H1 (cell line): ENCODE data around the gene PTPN7. TPM values are rescaled to one million over a fixed set of nuclear protein-coding genes. Genes with fewer than 3 reads are reported as not detected.

Source experiments
- CTCF ChIA-PET: fragments of 300-600 bp; sonication (Branson Sonifier 250); formaldehyde crosslinking; loops from one replicate; lab custom pipeline; 2021; ENCODE audit not compliant: partially characterized antibody; lab: Charles Lee
- POLR2A ChIA-PET: fragments of 300-600 bp; sonication (Branson Sonifier 250); formaldehyde crosslinking; loops from one replicate; lab custom pipeline; 2021; ENCODE audit warnings: inconsistent platforms; ENCODE audit not compliant: partially characterized antibody; lab: Charles Lee
- DNase-seq, 2 experiments: peaks; one replicate each; pipeline versions ENCODE4 v3.0.0 to v3.0.0-alpha.2; 2010 to 2022; ENCODE audit warnings: low spot score in 2 of 2, low read depth in 1 of 2, mixed read lengths in 1 of 2
- FAIRE-seq: peaks from 2 replicates; lab custom pipeline; 2011; peaks lifted over from hg19 to GRCh38; lab: Jason Lieb, UNC
- H2AFZ ChIP-seq: 2 replicates; pipeline ENCODE4 v1.8.1; 2012; ENCODE audit warnings: low read length, inconsistent platforms
- H2AK5ac ChIP-seq: 2 replicates; pipeline ENCODE4 v1.6.1; 2013; ENCODE audit warnings: low read depth, low read length
- H2BK120ac ChIP-seq: replicated peaks from 2 replicates; pipeline ENCODE3; 2013; ENCODE audit warnings: low read depth, low read length, inconsistent platforms
- H2BK12ac ChIP-seq: 2 replicates; pipeline ENCODE4 v1.6.1; 2013; ENCODE audit warnings: low read depth, low read length
- H2BK15ac ChIP-seq: 2 replicates; pipeline ENCODE4 v1.6.1; 2013; ENCODE audit warnings: low read length
- H2BK20ac ChIP-seq: 2 replicates; pipeline ENCODE4 v1.6.1; 2013; ENCODE audit warnings: low read length
- H2BK5ac ChIP-seq: 2 replicates; pipeline ENCODE4 v1.6.1; 2013; ENCODE audit warnings: low read depth, low read length
- H3K14ac ChIP-seq: 2 replicates; pipeline ENCODE4 v1.6.1; 2013; ENCODE audit warnings: inconsistent platforms; ENCODE audit not compliant: insufficient read length
- H3K18ac ChIP-seq: 2 replicates; pipeline ENCODE4 v1.6.1; 2013; ENCODE audit warnings: low read length; ENCODE audit errors: extremely low read depth
- H3K23ac ChIP-seq: 2 replicates; pipeline ENCODE4 v1.6.1; 2013; ENCODE audit warnings: inconsistent platforms; ENCODE audit not compliant: insufficient read length
- H3K23me2 ChIP-seq: 2 replicates; pipeline ENCODE4 v1.6.1; 2013; ENCODE audit warnings: low read depth, low read length
- H3K27ac ChIP-seq: 2 replicates; pipeline ENCODE4 v1.6.1; 2011; ENCODE audit warnings: low read depth, low read length, inconsistent platforms
- H3K27me3 ChIP-seq, 4 experiments: replicated peaks in 1 of 4; 1 replicate in 1 of 4; 2 replicates in 3 of 4; pipeline versions ENCODE4 v1.6.1 to v1.8.1; 2011 to 2013; ENCODE audit warnings: low read length in 3 of 4, mild to moderate bottlenecking in 3 of 4, inconsistent platforms in 2 of 4, mixed read lengths in 2 of 4, moderate library complexity in 1 of 4; ENCODE audit not compliant: control insufficient read depth in 3 of 4, insufficient read depth in 3 of 4; ENCODE audit errors: extremely low read depth in 1 of 4
- H3K36me3 ChIP-seq, 4 experiments: 2 replicates each; pipeline versions ENCODE4 v1.6.1 to v1.8.1; 2011 to 2013; ENCODE audit warnings: mild to moderate bottlenecking in 4 of 4, low read length in 3 of 4, moderate library complexity in 2 of 4, control low read depth in 1 of 4, inconsistent platforms in 1 of 4; ENCODE audit not compliant: insufficient read depth in 4 of 4, control insufficient read depth in 2 of 4
- H3K4ac ChIP-seq: replicated peaks from 2 replicates; pipeline ENCODE3; 2013; ENCODE audit warnings: low read length, low read depth, mixed read lengths, inconsistent platforms; ENCODE audit not compliant: insufficient read length
- H3K4me1 ChIP-seq, 4 experiments: replicated peaks in 1 of 4; 1 replicate in 1 of 4; 2 replicates in 3 of 4; pipeline versions ENCODE4 v1.6.1 to v1.8.1; 2011 to 2013; ENCODE audit warnings: low read length in 3 of 4, inconsistent platforms in 2 of 4, mixed read lengths in 1 of 4; ENCODE audit not compliant: insufficient read depth in 4 of 4, control insufficient read depth in 3 of 4
- H3K4me2 ChIP-seq, 2 experiments: 2 replicates each; pipeline versions ENCODE4 v1.6.1 to v1.8.1; 2011 to 2013; ENCODE audit warnings: low read depth in 2 of 2, low read length in 2 of 2, control low read depth in 1 of 2, inconsistent platforms in 1 of 2, mild to moderate bottlenecking in 1 of 2; ENCODE audit not compliant: insufficient read depth in 1 of 2
- H3K4me3 ChIP-seq, 4 experiments: fragments of 200-600, 300-600 bp in 1 of 4; sonication (generic), shearing (Covaris generic), sonication (Bioruptor Twin) in 1 of 4; 2 replicates each; pipeline versions ENCODE4 v1.5.1 to v1.8.1; 2011 to 2016; ENCODE audit warnings: low read length in 4 of 4, low read depth in 3 of 4, control low read depth in 2 of 4, inconsistent platforms in 2 of 4, mild to moderate bottlenecking in 2 of 4, mixed read lengths in 1 of 4, moderate library complexity in 1 of 4; ENCODE audit not compliant: insufficient read depth in 2 of 4; ENCODE audit errors: extremely low read depth in 1 of 4
- H3K56ac ChIP-seq: replicated peaks from 2 replicates; pipeline ENCODE3; 2013; ENCODE audit warnings: low read depth, mild to moderate bottlenecking, mixed read lengths, low read length, inconsistent platforms; ENCODE audit not compliant: insufficient read length
- H3K79me1 ChIP-seq: 2 replicates; pipeline ENCODE4 v1.6.1; 2013; ENCODE audit warnings: low read depth, low read length, control low read depth
- H3K79me2 ChIP-seq, 2 experiments: 2 replicates each; pipeline versions ENCODE4 v1.6.1 to v1.8.1; 2012 to 2013; ENCODE audit warnings: low read length in 2 of 2, mild to moderate bottlenecking in 2 of 2, inconsistent platforms in 1 of 2; ENCODE audit not compliant: insufficient read depth in 2 of 2, control insufficient read depth in 1 of 2
- H3K9ac ChIP-seq, 4 experiments: replicated peaks in 1 of 4; 1 replicate in 1 of 4; 2 replicates in 3 of 4; pipeline versions ENCODE4 v1.6.1 to v1.8.1; 2011 to 2013; ENCODE audit warnings: low read depth in 3 of 4, low read length in 3 of 4, control low read depth in 2 of 4, mild to moderate bottlenecking in 2 of 4, moderate library complexity in 2 of 4, inconsistent platforms in 1 of 4; ENCODE audit errors: extremely low read depth in 1 of 4
- H3K9me3 ChIP-seq, 2 experiments: 2 replicates each; pipeline versions ENCODE4 v1.6.1 to v1.8.1; 2012 to 2013; ENCODE audit warnings: mild to moderate bottlenecking in 2 of 2, moderate library complexity in 2 of 2, control low read depth in 1 of 2, inconsistent platforms in 1 of 2, low read depth in 1 of 2, low read length in 1 of 2, mixed read lengths in 1 of 2; ENCODE audit not compliant: insufficient read depth in 2 of 2
- H4K20me1 ChIP-seq, 2 experiments: replicated peaks in 1 of 2; 2 replicates each; pipeline versions ENCODE3 to v1.8.1; 2011 to 2013; ENCODE audit warnings: inconsistent platforms in 2 of 2, low read length in 2 of 2, mild to moderate bottlenecking in 1 of 2; ENCODE audit not compliant: insufficient read depth in 2 of 2, control insufficient read depth in 1 of 2
- H4K5ac ChIP-seq: 2 replicates; pipeline ENCODE4 v1.6.1; 2013; ENCODE audit warnings: low read length, low read depth, mixed read lengths, inconsistent platforms; ENCODE audit not compliant: insufficient read length
- H4K8ac ChIP-seq: 2 replicates; pipeline ENCODE4 v1.8.0; 2013; ENCODE audit warnings: mild to moderate bottlenecking, moderate library complexity, low read length, inconsistent platforms; ENCODE audit not compliant: insufficient read depth; ENCODE audit errors: extremely low read depth
- H4K91ac ChIP-seq: replicated peaks from 2 replicates; pipeline ENCODE3; 2013; ENCODE audit warnings: low read length, mixed read lengths, inconsistent platforms; ENCODE audit not compliant: insufficient read length
- ATF3 ChIP-seq: IDR thresholded peaks from 2 replicates; pipeline ENCODE4 v1.6.1; 2011; ENCODE audit warnings: low read depth, mild to moderate bottlenecking, low read length; ENCODE audit not compliant: insufficient read depth
- CEBPB ChIP-seq: IDR thresholded peaks from 2 replicates; pipeline ENCODE4 v1.6.1; 2012; ENCODE audit warnings: low read depth, low read length
- KDM5A ChIP-seq: fragments of 200-600 bp; IDR thresholded peaks from 2 replicates; pipeline ENCODE4 v1.7.1; 2012; ENCODE audit warnings: mild to moderate bottlenecking, low read length, inconsistent platforms, mixed read lengths
- NRF1 ChIP-seq: IDR thresholded peaks from 2 replicates; pipeline ENCODE4 v1.6.1; 2011; ENCODE audit warnings: mild to moderate bottlenecking, low read depth, low read length, improper control_type of control experiment
- PHF8 ChIP-seq: fragments of 200-600 bp; sonication (generic); conservative IDR thresholded peaks from 2 replicates; pipeline ENCODE4 v1.7.1; 2012; ENCODE audit warnings: low read depth, mild to moderate bottlenecking, inconsistent platforms, low read length, moderate library complexity
- RAD21 ChIP-seq, 2 experiments: IDR thresholded peaks in 1 of 2; conservative IDR thresholded peaks in 1 of 2; 2 replicates each; pipeline ENCODE4 v1.6.1; 2011; ENCODE audit warnings: low read depth in 2 of 2, low read length in 2 of 2, improper control_type of control experiment in 1 of 2, inconsistent platforms in 1 of 2, mild to moderate bottlenecking in 1 of 2, moderate library complexity in 1 of 2
- RXRA ChIP-seq: IDR thresholded peaks from 2 replicates; pipeline ENCODE4 v1.6.1; 2011; ENCODE audit warnings: low read depth, mild to moderate bottlenecking, low read length, moderate library complexity; ENCODE audit not compliant: insufficient read depth
- SP2 ChIP-seq: IDR thresholded peaks from 2 replicates; pipeline ENCODE4 v1.6.1; 2012; ENCODE audit warnings: mild to moderate bottlenecking, low read length, inconsistent platforms
- SRF ChIP-seq: IDR thresholded peaks from 2 replicates; pipeline ENCODE4 v1.6.1; 2011; ENCODE audit warnings: mild to moderate bottlenecking, low read depth, low read length, moderate library complexity
- TCF12 ChIP-seq: IDR thresholded peaks from 2 replicates; pipeline ENCODE4 v1.6.1; 2011; ENCODE audit warnings: low read depth, mild to moderate bottlenecking, low read length
- TEAD4 ChIP-seq: IDR thresholded peaks from 2 replicates; pipeline ENCODE4 v1.6.1; 2012; ENCODE audit warnings: low read depth, low read length, inconsistent platforms, mixed read lengths
- WGBS, 2 experiments: shearing (Covaris generic) in 1 of 2; methylation state at CpG; one replicate each; pipeline versions ENCODE4 v1.1.6 to v1.1.7; 2013 to 2015; ENCODE audit warnings: low lambda C conversion rate in 2 of 2, mixed read lengths in 2 of 2, inconsistent platforms in 1 of 2, low coverage in 1 of 2, missing lambda C conversion rate in 1 of 2; ENCODE audit not compliant: insufficient replicate concordance in 2 of 2, insufficient coverage in 1 of 2, insufficient read length in 1 of 2; ENCODE audit errors: extremely low coverage in 1 of 2, missing lambda C conversion rate in 1 of 2; 5-methylcytosine and 5-hydroxymethylcytosine counted together
- polyA plus RNA-seq, 7 experiments: library from polyadenylated mRNA; depleted of rRNA in 3 of 7; stranded (reverse) in 5 of 7; unstranded in 2 of 7; fragments of >200 nt in 5 of 7; fragments of 200-250 nt in 2 of 7; gene quantifications; 1 replicate in 5 of 7; 2 replicates in 1 of 7; 4 replicates in 1 of 7; pipeline versions ENCODE4 v1.2.1 to v1.2.3, GENCODE V29; 2011 to 2013; ENCODE audit warnings: missing spikeins in 2 of 7, mixed read lengths in 2 of 7
- total RNA-seq: library from RNA; stranded (reverse); fragmentation: NEBNext Ultra II Directional; extraction: Animal tissue kit (Norgen Biotek cat#: 25700); gene quantifications from 2 replicates; pipeline ENCODE4 v1.2.1, GENCODE V29; 2021

Gene PTPN7
- total and polyA plus RNA-seq, 2 of the 8 experiments (the other 6 are each of a cell fraction or from before 2014, with no cell fraction given) = 0.20 TPM; not detected in 1

- peak in 1 of 2 experiments; percentile 92 for DNase-seq
- Histone ChIP-seq H3K4ac (no peak overlapping the region), H2AFZ (peak overlapping the region; percentile 85; the same call in 1 of the 2 replicates), H2BK15ac (0 out of 2 replicates have a peak overlapping the region, but pooled peaks have one; percentile 53), H3K14ac (no peak overlapping the region), H4K91ac (no peak overlapping the region), H3K9me3 (no peaks in the 10 kb centered on the region), H2BK5ac (no peak overlapping the region), H4K8ac (peak overlapping the region; percentile 26), H3K18ac (no peak overlapping the region), H3K79me2 (no peaks in the 10 kb centered on the region), H3K23ac (no peak overlapping the region), H3K36me3 (no peaks in the 10 kb centered on the region), H3K4me3 (peak overlapping the region in 3 of 4 experiments; percentile 34 to 65 (median 40); a peak in 5 of 8 replicates), H3K56ac (no peak overlapping the region), H3K4me1 (peaks cover 0 to 9% (median 2%) of the 10 kb centered on the region in 4 experiments; a peak in 5 of 7 replicates), H2BK12ac (peak overlapping the region; percentile 27; the same call in 1 of the 2 replicates), H2BK120ac (no peak overlapping the region), H3K79me1 (no peaks in the 10 kb centered on the region), H3K27me3 (peaks cover 16 to 31% (median 22%) of the 10 kb centered on the region in 4 experiments), H3K23me2 (peaks cover 5% of the 10 kb centered on the region; the same call in 1 of the 2 replicates), H3K4me2 (peak overlapping the region; percentile 48 to 86), H2BK20ac (no peak overlapping the region), H3K27ac (no peak overlapping the region), H2AK5ac (no peak overlapping the region), H4K20me1 (no peaks in the 10 kb centered on the region), H4K5ac (no peak overlapping the region), H3K9ac (no peak overlapping the region)
- ChIA-PET POLR2A (interaction anchor here (0.9 to 1.6 kb wide), 3 partner anchors 8 to 48 kb away, joined by 3 read pairs; no protein-coding TSS in a partner anchor), CTCF (interaction anchor here (0.6 to 6.3 kb wide), 52 partner anchors 8 to 1183 kb away, joined by 3 to 52 read pairs (median 5); no protein-coding TSS in a partner anchor)
- no peak for FAIRE-seq
- WGBS, 2 experiments = 45% methylated on average over 17 of the region's 18 CpGs; no CpG with 5 or more reads in 1 of the 2 experiments
- TF ChIP-seq RXRA = no peak
- no peak for TF ChIP-seq TCF12
- no peak for TF ChIP-seq NRF1
- peak; percentile 51; the same call in 1 of the 2 replicates for TF ChIP-seq TEAD4
- TF ChIP-seq RAD21 (IDR thresholded peaks at IDR 0.05 in 1 of 2, conservative IDR thresholded peaks at IDR 0.05 in 1 of 2; ENCODE audit: low read depth in 2 of 2, low read length in 2 of 2) = peak; percentile 81 to 86
- no peak for TF ChIP-seq SP2
- TF ChIP-seq SRF = no peak
- no peak for TF ChIP-seq ATF3
- TF ChIP-seq KDM5A = no peak
- no peak for TF ChIP-seq PHF8
- no peak for TF ChIP-seq CEBPB
Measured at GRCh38 chr1:202192770-202193613, 32.6 kb upstream of the PTPN7 start.
